GM19351 (cell line): ENCODE results near the gene USP36.
"Not testable (repeated sequence)": the region's sequence is repeated elsewhere in the genome, so short reads cannot be mapped to it uniquely, and the experiment has no call there.

Source experiments
- ATAC-seq: cut with Tn5 transposase; IDR thresholded peaks from one replicate; pipeline ENCODE4 v1.9.1; 2021; ENCODE audit warnings: mild to moderate bottlenecking, moderate library complexity; ENCODE audit not compliant: unreplicated experiment

The USP36 gene

DNA sequence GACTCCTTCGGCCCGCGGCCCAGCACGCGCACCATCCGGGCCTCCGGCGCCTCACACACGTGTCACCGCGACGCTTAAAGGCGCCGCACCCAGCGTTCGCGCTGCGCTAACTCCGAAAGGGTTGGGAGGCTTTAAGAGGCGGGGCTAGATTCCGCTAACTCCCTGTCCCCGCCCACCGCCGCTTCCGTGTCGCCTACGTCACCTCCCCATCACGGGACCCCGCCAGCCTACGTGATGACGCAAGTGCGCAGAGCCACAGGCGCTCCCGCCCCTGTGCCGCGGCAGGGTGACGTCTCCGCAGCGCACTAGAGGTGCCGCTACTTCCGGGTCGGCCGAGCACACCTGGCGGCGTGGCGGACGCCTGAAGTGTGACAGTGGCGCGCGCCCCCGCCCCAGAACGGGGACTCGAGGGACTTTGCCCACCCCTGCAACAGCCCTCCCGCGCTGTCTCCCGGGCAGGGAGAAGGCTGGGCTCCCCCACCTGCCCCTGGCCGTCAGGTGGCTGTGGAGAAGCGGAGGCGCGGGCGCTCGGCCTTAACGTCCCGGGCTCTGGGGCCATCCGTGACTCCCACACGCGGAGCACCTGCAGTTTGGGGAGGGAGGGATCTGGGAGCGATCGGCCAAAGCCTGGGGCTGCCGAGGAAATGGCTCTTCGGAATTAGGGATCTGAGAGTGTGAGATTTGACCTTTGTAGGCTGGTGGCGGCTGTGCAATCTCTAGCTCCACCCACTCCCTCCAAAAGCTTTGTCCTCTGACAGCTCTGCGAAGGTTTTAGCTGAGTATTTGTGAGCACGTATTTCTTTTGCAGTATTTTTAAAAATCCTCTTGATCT lies at the start of gene USP36:
USP36 (minus strand) TSS at position 35 of the 832 bp plus-strand sequence. CDS start 4,451 bp downstream, outside the sequence.
- peak; percentile 84 for ATAC-seq

DNA sequence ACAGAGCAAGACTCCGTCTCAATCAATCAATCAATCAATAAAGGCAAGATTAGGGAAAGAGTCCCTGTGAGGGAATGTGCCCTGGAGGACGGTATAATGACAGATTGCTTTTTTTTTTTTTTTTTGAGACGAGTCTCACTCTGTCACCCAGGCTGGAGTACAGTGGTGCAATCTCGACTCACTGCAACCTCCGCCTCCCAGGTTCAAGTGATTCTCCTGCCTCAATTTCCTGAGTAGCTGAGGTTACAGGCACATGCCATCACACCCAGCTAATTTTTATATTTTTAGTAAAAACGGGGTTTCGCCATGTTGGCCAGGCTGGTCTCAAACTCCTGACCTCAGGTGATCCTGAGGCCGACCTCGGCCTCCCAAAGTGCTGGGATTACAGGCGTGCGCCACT lies 49.5 kb upstream of the USP36 start:
- not testable (repeated sequence) for ATAC-seq

DNA sequence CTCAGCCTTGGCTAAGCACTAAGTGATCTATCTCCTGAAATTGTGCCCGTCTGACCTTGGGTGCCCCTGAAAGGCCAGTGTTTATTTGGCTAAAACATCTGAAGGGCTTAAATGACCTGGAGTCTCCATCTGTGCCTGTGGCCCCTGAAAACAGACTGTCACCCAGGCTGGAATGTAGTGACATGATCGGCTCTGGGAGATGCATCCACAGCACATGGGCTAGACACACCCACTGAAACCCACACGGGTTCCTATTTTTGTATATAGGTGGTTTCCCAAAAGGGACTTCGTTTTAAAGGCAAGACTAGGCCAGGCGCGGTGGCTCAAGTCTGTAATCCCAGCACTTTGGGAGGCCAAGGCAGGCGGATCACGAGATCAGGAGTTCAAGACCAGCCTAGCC lies 48.9 kb upstream of the USP36 start:
- ATAC-seq = peak; percentile 43

DNA sequence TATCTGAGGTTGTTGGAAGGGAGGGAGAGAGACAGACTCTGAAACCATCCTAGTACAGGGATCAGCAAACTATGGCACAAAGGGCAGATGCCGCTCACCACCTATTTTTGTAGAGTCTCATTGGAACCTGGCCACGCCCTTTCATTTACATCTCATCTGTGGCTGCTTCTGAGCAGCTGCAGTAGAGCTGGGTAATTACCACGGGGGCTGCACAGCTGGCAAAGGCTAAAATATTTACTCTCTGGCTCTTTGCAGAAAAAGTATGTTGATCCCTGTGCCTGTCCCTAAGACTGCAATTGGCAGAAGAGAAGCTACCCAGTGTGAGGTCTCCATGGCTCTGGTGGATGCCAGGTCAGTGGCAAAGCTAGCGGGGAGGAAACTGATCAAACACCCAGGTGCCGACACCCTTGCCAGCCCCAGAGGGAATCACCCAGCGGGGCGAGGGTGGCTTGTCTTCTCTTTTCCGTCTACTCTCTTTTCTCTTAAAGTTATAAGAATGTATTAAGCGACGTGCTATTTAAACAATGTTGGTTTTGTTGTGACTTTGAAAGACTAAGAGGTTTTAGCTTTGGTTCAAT lies 48.4 kb upstream of the USP36 start:
- ATAC-seq = no peak

DNA sequence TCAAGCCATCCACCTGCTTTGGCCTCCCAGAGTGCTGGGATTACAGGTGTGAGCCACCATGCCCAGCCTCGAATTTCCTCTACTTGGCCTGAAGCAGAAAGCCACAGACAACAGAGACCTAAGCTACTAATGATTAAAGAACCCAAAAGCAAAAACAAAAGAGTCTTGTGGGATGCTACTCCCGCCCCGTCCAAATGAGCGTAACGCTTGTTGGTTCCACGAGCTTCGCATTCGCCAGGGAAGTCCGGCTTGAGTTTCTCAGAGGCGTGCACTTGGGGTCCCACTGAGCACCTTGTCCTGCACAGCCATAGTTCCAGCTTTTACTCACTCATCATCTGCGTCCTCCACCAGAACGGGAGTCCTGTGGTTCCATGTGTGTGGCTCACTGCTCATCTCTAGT lies 46.3 kb upstream of the USP36 start:
- no peak for ATAC-seq

DNA sequence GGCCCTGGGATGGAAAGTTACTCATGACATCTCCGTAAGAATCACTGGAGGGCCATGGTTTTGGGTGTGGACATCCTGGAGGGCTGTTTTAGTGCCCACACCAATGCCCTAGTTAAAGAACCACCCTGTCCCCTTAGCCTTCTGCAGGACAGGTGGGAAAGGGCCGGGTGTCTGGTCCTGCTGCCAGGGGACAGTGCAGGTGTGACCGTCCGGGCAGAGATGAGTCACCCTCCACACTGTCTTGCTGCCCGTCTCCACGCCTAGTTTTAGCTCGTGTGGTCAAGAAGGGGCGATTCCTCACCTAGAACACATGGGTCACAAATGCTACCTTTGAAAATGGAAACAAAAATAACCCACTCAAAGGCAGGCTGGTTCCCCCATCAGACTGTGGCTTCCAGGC lies 45.3 kb upstream of the USP36 start:
- no peak for ATAC-seq

DNA sequence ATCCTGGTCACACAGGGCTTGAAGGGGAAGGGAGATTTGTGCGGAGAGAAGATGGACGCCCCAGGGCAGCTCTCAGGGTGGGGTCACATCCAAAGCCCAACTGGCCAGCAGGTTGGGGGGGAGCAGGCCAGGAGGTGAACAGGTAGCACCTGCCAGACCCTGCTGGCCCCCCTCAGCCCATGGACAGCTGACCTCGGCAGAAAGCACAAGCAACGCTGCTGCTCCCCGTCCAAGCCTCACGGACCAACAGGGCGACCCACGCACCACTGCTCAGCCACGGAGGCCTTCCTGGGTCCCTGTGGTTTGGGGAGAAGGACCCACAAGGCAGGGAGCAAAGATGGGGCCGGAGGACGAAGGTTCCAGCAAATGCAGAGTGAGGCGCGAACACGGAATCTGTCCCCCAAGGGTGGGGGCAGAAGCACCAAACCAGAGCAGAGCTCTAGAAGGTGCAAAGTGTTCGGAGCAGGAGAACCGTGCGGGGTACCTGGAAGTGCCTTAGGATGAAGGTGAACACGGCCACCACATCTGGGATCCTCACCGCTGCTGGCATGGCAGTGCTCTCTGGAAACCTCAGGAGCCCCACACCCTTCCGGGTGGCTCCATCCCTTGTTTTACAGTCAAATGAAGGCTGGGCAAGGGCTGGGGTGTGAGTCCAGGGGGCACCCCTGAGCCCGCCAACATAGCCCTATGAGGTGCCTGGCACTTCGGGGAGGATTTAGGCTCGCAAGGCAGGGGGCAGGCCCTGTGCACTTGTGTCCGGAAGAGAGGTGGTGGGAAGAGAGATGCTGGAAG lies 44.5 kb upstream of the USP36 start:
- ATAC-seq = no peak

DNA sequence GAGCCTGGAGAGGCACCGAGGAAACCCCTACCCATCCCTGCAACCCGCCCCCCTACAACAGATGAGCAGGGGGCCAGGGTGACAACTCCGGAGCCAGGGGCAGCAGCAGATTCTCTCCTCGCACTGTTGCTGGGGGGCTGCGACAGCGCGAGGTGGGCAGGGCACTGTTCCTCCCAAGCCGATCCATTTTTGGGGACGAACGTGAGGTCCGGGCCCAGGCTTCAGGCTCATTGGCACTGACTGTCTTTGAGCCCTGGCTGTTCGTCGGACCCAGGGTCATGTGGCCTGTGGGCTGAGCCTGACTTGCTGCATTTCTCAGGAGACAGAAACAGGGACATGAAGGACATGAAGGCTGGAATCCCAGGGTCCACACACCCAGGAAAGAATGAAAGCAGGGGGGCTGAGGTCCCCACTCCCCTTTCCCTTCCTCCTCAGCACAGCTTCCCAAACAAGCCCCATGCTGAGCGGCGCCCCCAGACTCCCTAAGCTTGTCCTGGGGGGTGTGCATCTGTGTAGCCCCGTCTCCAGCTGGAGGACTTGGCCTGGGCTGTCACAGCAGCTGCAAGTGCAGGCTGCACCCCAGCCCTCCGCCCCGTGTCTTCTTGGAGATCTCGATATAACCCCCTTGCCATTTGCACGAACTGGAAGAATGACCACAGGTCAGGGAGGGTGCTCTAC lies 43.7 kb upstream of the USP36 start:
- no peak for ATAC-seq

DNA sequence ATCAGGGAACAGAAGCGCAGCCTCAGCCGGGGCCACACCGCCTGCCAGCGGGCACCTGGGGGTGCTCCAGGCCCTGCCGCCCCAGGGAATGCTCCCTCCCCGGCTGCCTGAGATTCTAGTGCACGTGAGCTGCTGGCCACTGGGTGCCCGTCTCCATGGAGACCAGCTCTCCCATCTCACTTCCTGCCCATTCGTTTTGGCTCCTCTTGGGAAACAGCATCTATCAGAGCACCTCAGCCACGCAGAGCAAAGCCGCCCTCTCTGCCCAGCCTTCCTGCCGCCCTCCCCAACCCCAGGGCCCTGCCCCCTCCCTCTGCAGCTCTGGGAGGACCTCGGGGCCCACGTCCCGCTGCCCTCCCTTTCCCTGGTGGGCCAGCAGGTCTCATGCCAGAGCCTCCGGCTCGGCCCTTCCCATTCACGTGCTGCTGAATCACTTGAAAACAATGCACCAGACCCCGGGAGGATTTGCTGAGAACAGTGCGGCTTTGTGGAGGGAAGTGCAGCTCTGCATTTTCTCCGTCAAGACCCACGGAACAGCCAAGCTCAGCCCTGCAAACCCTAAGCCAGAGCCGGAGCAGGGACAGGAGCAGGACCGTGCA lies 43.0 kb upstream of the USP36 start:
- ATAC-seq = no peak

DNA sequence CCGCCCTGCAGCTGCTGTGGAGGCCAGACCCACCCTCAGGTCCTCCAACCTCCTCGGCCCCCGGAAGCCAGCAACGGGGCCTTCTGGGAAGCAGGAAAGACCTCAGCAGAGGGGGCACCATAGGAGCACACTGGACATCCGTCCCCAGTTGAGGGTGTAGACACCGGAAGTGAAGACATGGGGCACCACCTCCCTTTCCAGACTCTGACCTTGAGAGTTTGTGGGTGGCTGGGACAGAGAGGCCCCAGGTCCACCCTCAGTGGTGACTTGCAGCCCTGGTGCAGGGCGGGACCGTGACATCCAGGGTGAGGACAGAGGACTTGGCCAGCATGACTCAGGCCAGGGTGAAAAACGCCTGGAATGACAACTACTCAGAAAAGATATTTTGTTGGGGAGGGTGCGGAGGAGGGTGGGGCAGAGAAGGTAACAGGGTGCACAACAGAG lies 42.5 kb upstream of the USP36 start:
- no peak for ATAC-seq

DNA sequence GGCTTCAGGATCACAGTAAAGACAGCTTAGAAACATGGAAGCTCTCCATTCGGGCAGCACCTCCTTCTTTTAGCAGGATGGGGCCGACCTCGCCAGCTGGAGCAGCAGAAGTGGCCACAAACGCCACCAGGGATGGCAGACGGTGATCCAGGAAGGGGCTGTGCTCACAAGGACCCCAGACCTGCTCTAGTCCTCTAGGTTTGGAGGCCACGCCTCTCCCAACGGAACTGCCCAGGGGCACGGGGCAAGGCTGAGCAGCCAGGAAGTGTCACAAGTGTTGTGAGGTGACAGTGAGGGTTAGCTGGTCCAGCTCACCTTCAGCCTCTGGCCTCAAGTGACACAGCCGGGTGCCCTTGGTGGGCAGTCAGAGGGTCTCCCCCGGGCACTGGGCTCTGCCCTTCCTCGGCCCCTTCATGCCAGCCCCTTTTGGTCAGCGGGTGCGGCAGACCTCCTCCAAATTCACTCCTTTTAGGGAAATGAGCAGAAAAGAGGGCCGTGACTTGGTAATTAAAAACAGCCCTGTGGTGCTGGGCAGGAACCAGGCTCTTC lies 42.0 kb upstream of the USP36 start:
- ATAC-seq = no peak

DNA sequence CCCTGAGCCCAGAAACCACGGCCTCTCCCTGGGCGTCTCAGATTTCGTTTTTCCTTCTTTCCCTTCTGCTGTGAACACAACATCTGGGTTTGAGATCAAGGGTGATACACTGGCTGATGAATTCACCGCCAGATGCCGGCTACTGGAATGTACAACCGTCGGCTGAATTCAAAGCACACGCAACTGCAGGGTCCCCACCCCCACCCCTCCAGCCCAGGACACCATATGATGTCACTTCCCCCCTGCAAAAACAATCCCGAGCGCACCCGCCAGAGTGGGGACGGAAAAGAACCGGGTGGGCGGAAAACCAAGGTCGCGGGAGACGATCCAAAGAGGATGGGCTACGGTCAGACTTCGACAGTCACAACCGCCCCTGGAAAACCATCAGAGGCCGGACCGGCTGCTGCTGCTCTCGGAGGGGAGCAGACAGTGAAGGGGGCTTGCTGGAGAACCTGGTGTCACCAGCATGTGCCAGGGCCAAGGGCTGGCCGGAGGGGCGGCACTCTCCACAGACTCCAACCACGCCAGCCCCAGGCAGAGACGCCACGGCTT lies 39.1 kb upstream of the USP36 start:
- no peak for ATAC-seq

DNA sequence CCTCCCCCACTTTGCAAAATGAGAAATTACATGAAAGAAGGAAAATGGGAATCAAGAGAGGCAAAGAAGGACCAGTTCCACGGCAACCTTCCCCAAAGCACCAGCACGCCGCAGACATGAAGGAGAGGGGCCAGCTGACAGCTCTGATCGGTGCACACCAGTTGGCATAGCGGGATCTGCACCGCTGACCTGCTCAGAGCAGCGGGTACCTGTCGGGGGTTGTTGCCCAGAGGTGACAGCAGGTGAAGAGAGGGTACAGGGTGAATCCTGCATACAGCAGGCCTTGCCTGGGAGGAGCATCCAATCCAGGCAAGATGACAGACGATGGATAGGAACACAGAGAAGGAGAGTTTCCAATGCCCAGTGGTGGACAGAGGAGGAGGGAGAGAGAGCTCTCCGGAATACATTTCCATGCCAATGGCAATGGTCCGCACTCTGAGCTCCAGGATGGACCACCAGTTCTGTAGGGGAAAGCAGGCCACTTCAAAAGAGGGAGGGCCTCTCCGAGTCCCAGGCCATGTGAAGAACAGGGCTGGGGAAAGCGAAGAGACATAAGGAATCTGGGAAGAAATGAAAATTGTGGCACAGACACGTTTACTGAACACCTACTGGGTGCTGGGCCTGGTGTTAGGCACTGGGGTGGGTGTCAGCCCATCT lies 38.4 kb upstream of the USP36 start:
- ATAC-seq = no peak

DNA sequence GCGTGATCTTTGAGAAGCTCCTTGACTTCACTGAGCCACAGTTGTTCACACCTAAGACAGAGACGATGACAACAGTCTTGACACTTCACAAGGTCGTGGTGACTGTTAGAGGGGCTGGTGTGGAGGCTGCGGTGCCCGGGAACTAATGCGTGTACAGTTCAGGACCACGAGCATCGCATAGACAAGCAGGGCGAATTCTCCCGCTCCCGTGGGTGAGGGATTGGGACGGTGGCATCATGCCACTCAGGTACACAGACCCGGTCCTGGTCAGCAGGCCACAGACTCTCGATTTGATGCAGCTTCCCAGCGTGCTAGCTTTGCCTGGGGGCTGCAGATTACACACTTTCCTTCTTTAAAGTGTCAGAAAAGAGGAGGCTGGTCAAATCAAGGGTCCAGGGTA lies 37.6 kb upstream of the USP36 start:
- ATAC-seq = no peak

DNA sequence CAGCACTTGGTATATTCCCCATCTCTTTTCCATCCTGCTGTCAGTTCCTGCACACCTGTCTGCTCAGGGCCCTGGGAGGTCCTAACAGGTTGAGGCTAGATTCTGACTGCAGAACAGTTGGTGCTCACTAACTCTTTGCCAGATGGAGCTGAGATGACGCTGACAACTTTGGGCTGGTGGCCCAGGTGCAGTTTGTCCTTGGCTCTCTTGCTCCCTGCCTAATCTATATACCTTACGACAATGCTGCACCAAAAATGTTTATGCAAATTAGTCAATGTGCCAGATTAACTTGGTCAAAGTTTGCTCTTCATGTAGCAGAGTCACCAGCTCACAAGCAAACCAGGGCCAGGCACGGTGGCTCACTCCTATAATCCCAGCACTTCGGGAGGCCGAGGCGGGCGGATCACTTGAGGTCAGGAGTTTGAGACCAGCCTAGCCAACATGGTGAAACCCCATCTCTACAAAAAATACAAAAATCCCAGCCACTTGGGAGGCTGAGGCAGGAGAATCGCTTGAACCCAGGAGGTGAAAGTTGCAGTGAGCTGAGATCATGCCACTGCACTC lies 36.4 kb upstream of the USP36 start:
- ATAC-seq = not testable (repeated sequence)

DNA sequence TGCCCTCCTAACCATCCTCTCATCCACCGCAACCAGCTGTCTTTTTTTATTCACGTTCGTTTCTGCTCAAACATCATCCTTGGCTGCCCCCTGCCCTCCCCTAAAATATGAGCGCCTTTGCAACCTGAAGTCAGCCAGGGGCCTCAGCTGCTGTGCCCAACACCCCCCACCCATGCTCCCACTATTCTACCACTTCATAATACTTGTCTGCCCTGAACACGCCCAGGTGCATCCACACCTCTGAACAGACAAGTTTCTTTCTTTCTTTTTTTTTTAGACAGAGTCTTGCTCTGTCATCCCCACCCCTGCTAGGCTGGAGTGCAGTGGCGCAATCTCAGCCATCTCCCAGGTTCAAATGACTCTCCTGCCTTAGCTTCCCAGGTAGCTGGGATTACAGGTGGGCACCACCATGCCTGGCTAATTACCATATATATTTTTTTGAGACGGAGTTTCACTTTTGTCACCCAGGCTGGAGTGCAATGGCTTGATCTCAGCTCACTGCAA lies 35.5 kb upstream of the USP36 start:
- ATAC-seq = no peak

DNA sequence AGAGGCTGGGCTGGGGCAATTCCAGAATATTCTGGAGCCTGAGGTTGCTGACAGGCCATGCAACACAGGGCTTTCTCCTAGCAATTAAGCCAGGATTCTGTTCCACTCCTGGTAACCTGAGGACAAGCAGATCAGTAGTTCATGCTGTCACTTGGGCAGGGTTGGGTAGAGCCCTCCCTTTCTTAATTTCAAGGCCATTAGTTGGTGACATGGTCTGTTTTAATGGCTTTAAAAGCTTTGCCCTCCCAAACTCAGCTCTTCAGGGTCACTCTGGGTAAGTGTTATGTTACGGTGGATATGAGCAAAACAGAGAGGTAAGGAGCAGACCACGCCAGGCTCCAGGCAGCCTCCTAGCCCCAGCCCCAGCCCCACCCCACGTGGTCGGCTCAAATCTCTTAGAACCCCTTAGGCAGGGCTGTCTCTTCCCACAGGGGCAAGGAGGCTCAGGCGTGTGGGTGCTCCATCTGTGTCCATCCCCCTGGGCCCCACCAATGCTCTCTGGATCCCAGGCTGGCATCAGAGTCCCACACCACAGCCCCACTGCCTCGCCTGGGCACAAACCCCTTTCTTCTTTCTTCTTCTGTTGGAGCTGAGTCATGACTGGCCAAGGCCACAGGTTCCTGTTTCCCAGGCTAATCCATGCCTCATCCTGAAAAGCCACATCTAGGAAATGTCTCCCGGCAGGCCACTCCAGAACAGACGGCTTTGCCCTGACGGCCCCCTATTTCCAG lies 34.9 kb upstream of the USP36 start:
- ATAC-seq = no peak

DNA sequence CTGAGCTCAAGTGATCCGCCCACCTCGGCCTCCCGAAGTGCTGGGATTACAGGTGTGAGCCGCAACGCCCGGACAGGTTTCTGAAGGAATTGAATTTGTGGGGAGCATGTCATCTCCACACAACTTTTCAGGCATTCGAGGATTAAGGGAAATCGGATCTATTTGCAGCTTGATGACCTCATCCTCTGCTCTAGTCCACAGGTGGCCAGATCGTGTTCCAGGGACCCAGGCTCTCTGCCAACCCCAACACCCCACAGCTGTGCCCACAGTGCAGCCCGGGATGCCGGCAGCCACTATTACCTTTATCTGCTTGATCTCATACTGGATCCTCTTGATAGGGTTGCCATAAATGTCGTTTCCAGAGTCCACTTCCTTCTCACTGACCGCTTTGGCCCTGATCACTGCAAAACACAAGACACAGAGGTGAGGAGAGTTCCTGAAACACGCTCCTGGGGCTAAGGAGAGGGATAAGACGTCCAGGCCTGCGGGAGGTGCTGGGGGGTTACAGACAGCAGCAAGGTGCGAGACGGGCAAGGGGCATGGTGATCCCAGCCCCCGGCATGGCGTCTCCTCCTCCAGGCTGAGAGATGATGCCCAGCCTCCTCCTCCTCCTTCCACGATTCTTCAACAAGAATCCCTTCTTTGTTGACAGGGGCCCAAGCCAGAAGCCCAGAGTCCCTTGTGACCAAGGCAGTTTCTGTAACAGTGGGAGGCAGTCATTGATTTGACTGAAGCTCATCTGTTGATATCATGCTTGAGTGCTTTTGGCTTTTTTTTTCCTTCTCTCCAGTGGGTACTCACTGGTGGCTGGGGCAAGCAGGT lies 33.1 kb upstream of the USP36 start:
- no peak for ATAC-seq
